ENCODE measurements around the gene FAAP20. TPM values are rescaled to one million over a fixed set of nuclear protein-coding genes. Genes with fewer than 3 reads are reported as not detected.

Gene FAAP20
- total and polyA plus RNA-seq, 2 of the 8 experiments (the other 6 are each of a cell fraction or from before 2014, with no cell fraction given) = 58.4 to 99.8 TPM

- Histone ChIP-seq H2BK12ac (ENCODE audit: low read depth, low read length) (peak overlapping the region; percentile 50; the same call in 1 of the 2 replicates), H3K79me1 (ENCODE audit: low read depth, low read length) (peaks cover 11% of the 10 kb centered on the region), H4K20me1 (replicated peaks in 1 of 2; ENCODE audit: control insufficient read depth in 1 of 2, insufficient read depth in 2 of 2, low read length in 2 of 2) (peaks cover 31 to 38% of the 10 kb centered on the region in 2 experiments), H3K27ac (ENCODE audit: low read depth, low read length) (peak overlapping the region; percentile 81; the same call in 1 of the 2 replicates), H2AK5ac (ENCODE audit: low read depth, low read length) (peak overlapping the region; percentile 97; the same call in 1 of the 2 replicates), H4K5ac (ENCODE audit: insufficient read length, low read depth, low read length) (peak overlapping the region; percentile 41), H3K23me2 (ENCODE audit: low read depth, low read length) (peaks cover 29% of the 10 kb centered on the region), H3K79me2 (ENCODE audit: control insufficient read depth in 1 of 2, insufficient read depth in 2 of 2, low read length in 2 of 2) (peaks cover 30 to 40% of the 10 kb centered on the region in 2 experiments), H3K14ac (ENCODE audit: insufficient read length) (no peak overlapping the region), H3K36me3 (ENCODE audit: control insufficient read depth in 2 of 4, insufficient read depth in 4 of 4, low read length in 3 of 4) (no peaks in the 10 kb centered on the region), H4K91ac (replicated peaks; ENCODE audit: insufficient read length, low read length) (peak overlapping the region; percentile 93), H4K8ac (ENCODE audit: extremely low read depth, insufficient read depth, low read length) (peak overlapping the region; percentile 95), H3K9ac (replicated peaks in 1 of 4; ENCODE audit: extremely low read depth in 1 of 4, low read depth in 3 of 4, low read length in 3 of 4) (peak overlapping the region in 3 of 4 experiments; percentile 62 to 78 (median 75); a peak in 5 of 7 replicates), H3K56ac (replicated peaks; ENCODE audit: insufficient read length, low read depth, low read length) (peak overlapping the region; percentile 86), H3K18ac (ENCODE audit: extremely low read depth, low read length) (no peak overlapping the region; the same call in 1 of the 2 replicates), H3K27me3 (replicated peaks in 1 of 4; ENCODE audit: control insufficient read depth in 3 of 4, extremely low read depth in 1 of 4, insufficient read depth in 3 of 4, low read length in 3 of 4) (no peaks in the 10 kb centered on the region), H3K4me3 (ENCODE audit: extremely low read depth in 1 of 4, insufficient read depth in 2 of 4, low read depth in 3 of 4, low read length in 4 of 4) (peak overlapping the region; percentile 47 to 83 (median 68)), H3K4me2 (ENCODE audit: insufficient read depth in 1 of 2, low read depth in 2 of 2, low read length in 2 of 2) (peak overlapping the region; percentile 84 to 92), H2BK120ac (replicated peaks; ENCODE audit: low read depth, low read length) (no peak overlapping the region), H2BK15ac (ENCODE audit: low read length) (no peak overlapping the region), H3K9me3 (ENCODE audit: insufficient read depth in 2 of 2, low read depth in 1 of 2, low read length in 1 of 2) (no peaks in the 10 kb centered on the region), H3K4ac (replicated peaks; ENCODE audit: insufficient read length, low read depth, low read length) (peak overlapping the region; percentile 69), H3K23ac (ENCODE audit: insufficient read length) (no peak overlapping the region), H2BK20ac (ENCODE audit: low read length) (no peak overlapping the region), H2AFZ (ENCODE audit: low read length) (no peak overlapping the region), H3K4me1 (replicated peaks in 1 of 4; ENCODE audit: control insufficient read depth in 3 of 4, insufficient read depth in 4 of 4, low read length in 3 of 4) (peaks cover 0 to 33% (median 24%) of the 10 kb centered on the region in 4 experiments; a peak in 6 of 7 replicates), H2BK5ac (ENCODE audit: low read depth, low read length) (peak overlapping the region; percentile 94; the same call in 1 of the 2 replicates)
- no peak for FAIRE-seq
- DNase-seq (ENCODE audit: low read depth in 1 of 2, low spot score in 2 of 2) = peak; percentile 83 to 98
- POLR2A ChIA-PET (ENCODE audit: partially characterized antibody) = interaction anchor here (0.6 to 1.8 kb wide), 7 partner anchors 13 to 77 kb away, joined by 3 to 6 read pairs (median 3); no protein-coding TSS in a partner anchor
- 3% methylated on average over 28 of the region's 129 CpGs; no CpG with 5 or more reads in 1 of the 2 experiments for WGBS, 2 experiments (ENCODE audit: extremely low coverage in 1 of 2, insufficient coverage in 1 of 2, insufficient read length in 1 of 2, insufficient replicate concordance in 2 of 2, low coverage in 1 of 2, low lambda C conversion rate in 2 of 2, missing lambda C conversion rate in 1 of 2)
- CTCF ChIA-PET (ENCODE audit: partially characterized antibody) = interaction anchor here (1.5 kb wide), 1 partner anchor 15 kb away, joined by 3 read pairs; no protein-coding TSS in a partner anchor
- TF ChIP-seq CBX5 (IDR thresholded peaks at IDR 0.05; ENCODE audit: low read depth, low read length) = no peak
- no peak for TF ChIP-seq KDM5A (IDR thresholded peaks at IDR 0.05; ENCODE audit: low read length)
- no peak for TF ChIP-seq TCF12 (IDR thresholded peaks at IDR 0.05; ENCODE audit: low read depth, low read length)
- no peak for TF ChIP-seq KDM4A (IDR thresholded peaks at IDR 0.05; ENCODE audit: low read depth, low read length, severe bottlenecking)
- TF ChIP-seq, protein P1, sequence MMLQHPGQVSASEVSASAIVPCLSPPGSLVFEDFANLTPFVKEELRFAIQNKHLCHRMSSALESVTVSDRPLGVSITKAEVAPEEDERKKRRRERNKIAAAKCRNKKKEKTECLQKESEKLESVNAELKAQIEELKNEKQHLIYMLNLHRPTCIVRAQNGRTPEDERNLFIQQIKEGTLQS (IDR thresholded peaks at IDR 0.05; ENCODE audit: insufficient read depth, low read depth, low read length) = no peak
- peak in 1 of 2 experiments; percentile 91; a peak in 1 of 3 replicates for TF ChIP-seq EP300 (IDR thresholded peaks at IDR 0.05; ENCODE audit: borderline replicate concordance in 1 of 2, low read depth in 2 of 2, low read length in 2 of 2)
- TF ChIP-seq FOSL1 (IDR thresholded peaks at IDR 0.05; ENCODE audit: insufficient read depth, low read depth, low read length) = no peak
- TF ChIP-seq SP4 (IDR thresholded peaks at IDR 0.05; ENCODE audit: low read length) = peak; percentile 92; the same call in 1 of the 2 replicates
- peak; percentile 83 for TF ChIP-seq TEAD4 (IDR thresholded peaks at IDR 0.05; ENCODE audit: low read depth, low read length)
- no peak for TF ChIP-seq MAX (IDR thresholded peaks at IDR 0.05)
These were observed 33.0 kb upstream of the FAAP20 start for GRCh38 chr1:2227346-2228156.

All from H1 (cell line).